Raji (cell line): ENCODE results near the gene C22orf39.

Experiments
- POLR2A ChIP-seq: IDR thresholded peaks from 2 replicates; pipeline ENCODE4 v1.6.1; 2011; ENCODE audit warnings: low read depth, low read length, control low read depth; ENCODE audit not compliant: insufficient read depth

The C22orf39 gene, protein sequence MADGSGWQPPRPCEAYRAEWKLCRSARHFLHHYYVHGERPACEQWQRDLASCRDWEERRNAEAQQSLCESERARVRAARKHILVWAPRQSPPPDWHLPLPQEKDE

GRCh38 chr22:19447330-19448075 lies at the start of gene C22orf39:
TSS of gene C22orf39 (minus strand) at chr22:19447711. CDS start at chr22:19447688, 23 bp downstream.
- TF ChIP-seq POLR2A = peak; percentile 79

DNA sequence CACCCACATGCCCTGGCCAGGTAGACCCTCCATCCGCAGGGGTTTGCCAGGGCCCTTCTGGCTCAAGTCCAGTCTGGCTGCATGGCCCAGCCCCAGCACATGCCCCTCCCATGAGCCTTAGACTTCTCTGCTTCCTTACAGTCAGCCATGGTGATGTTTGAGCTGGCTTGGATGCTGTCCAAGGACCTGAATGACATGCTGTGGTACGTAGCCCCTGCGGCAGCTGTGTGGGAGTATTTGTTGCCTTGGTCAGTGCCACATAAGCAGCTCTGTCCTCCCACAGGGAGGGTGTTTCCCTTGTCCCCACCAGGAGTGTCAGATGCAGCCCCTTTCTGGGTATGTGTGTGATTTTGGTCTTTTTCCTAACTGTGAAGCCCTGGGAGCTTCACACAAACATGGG lies 49.7 kb upstream of the C22orf39 start:
- TF ChIP-seq POLR2A = no peak

DNA sequence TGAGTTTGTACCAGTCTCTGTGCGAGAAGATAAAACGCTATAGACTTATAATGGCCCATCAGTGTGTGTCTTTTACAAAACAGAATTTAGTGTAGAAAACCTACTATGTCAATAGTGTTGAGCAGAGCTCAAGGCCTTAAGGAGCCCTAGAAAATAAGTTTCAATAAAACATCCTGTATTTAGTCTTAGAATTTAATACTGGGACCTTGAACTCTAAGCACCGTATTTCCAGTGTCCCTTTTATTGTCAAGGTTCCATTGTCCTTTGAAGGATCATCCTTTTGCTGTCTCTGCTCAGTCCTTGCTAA lies 48.8 kb upstream of the C22orf39 start:
- TF ChIP-seq POLR2A = no peak

GRCh38 chr22:19495562-19496323 lies 48.2 kb upstream of the C22orf39 start:
- no peak for TF ChIP-seq POLR2A

DNA sequence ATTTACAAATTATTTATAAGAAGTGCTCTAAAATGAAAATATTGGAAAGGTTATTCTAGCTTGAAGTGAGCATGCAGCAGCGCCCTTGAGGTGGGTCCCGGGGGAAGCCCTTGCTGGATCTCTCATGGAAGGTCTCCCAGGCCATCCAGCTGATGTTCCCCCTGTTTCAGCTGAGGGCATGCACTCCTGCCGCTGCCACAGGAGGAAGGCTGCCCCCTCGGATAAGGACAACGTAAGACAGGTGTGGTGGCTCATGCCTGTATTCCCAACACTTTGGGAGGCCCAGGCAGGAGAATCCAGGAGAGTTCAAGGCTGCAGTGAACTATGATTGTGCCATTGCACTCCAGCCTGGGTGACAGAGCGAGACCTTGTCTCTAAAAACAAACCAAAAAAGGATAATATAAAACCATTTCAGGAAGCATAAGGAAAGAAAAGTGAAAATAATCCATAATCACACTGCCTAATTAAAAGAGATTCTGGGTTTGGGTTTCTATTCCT lies 47.2 kb upstream of the C22orf39 start:
- no peak for TF ChIP-seq POLR2A

- TF ChIP-seq POLR2A = no peak
These were observed 46.6 kb upstream of the C22orf39 start for GRCh38 chr22:19494001-19494560.

GRCh38 chr22:19492504-19493174 lies 45.1 kb upstream of the C22orf39 start:
- no peak for TF ChIP-seq POLR2A

GRCh38 chr22:19490628-19491230 lies 43.2 kb upstream of the C22orf39 start:
- TF ChIP-seq POLR2A = no peak

DNA sequence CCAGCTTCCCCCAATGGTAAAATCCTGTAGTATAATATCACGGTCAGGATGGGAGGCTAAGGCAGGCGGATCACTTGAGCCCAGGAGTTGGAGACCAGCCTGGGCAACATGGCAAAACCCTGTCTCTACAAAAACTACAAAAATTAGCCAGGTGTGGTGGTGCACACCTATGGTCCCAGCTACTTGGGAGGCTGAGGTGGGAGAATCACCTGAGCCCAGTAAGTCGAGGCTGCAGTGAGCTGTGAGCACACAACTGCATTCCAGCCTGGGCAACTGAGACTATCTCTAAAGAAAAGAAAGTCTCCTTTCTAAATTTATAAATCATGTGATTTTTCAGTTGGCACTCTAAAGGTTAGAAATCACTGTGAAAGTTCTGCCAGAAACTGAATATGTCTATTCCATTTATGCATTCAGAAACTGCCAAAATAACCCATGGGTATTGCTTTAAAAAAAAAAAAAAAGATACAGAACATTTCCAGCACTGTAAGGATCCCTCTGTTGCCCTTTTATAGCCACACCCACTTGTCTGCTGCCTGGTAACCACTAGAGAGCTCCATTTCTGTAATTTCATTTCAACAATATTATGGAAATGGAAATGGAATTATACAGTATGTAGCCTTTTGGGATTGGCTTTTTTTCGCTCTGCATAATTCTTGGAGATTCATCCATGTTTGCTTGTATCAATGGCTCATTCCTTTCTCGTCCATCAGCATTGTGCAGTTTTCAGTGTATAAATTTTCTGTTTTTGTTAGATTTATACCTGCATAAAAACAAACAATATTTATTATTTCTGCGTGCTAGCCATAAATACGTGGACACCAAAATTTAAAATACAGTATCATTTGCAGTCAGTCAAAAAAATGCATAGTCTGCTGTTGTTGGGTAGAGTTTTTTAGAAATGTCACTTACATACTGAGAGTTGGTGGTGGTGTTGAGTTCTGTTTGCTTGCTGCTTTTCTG lies 41.7 kb upstream of the C22orf39 start:
- TF ChIP-seq POLR2A = no peak

DNA sequence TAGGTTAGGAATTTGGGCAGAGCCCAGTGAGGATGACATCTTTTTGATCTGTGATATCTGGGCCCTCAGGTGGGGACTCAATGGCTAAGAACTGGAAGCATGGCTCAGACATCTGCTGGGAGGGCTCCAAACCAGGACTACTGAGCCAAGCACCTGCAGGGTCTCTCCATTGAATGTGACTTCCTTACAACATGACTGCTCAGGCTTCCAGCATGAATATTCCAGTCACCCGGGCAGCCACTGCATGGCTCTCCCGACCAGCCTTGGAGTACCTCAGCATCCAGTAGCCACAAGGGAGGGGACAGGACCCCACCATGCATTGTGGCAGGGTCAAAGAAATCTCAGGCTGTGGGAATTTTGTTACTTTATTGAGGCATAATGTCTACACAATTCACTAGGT lies 40.8 kb upstream of the C22orf39 start:
- TF ChIP-seq POLR2A = no peak

DNA sequence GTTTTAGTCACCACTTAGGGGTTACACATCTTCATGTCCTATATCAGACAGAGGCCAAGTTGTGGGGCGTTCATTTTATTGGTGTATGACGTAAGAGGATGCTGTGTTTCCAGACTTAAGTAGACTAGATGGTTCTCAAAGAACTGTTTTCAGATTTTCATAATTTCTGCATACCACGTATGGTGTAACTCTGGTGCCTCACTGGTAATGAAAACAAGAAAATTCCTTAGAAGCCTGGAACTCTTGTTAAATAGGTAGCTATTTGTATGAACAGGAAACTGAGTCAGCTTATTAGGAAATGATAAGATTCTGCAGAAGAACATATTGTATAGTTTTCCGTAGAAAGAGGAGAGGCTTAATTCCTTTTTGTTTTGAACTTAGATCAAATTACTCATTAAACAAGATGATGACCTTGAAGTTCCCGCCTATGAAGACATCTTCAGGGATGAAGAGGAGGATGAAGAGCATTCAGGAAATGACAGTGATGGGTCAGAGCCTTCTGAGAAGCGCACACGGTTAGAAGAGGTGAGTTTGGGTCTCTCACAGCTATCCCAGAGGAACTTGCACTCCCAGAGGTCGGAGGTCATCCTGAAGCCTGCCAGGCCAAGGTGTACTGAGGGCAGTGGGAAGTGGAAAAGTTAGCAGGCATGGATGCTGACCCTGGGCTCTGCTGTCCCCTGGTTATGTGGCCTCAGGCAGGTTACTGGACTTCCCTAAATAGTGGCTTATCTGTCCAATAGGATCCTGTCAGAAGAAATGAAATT lies 36.2 kb upstream of the C22orf39 start:
- TF ChIP-seq POLR2A = no peak

GRCh38 chr22:19482297-19482696 lies 34.8 kb upstream of the C22orf39 start:
- no peak for TF ChIP-seq POLR2A

GRCh38 chr22:19480789-19481188 lies 33.3 kb upstream of the C22orf39 start:
- TF ChIP-seq POLR2A = no peak

DNA sequence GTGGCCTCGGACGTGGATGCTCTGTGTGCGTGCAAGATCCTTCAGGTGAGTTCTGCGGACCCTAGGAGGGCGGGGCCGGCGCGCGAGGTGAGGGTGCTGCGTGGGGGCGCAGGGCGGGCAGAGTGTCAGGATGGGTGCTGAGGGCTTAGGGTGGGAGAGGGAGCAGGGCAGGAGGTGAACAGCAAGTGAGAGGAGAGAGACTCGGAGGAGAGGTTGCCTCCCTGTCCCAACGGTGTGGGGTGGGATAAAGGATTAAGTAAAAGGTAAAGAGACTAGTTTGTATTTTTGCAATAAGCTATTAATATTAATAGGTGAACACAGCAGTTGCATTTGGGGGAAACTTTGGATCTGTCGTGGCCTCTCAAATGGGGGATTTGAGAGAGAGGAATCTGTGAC lies 32.7 kb upstream of the C22orf39 start:
- no peak for TF ChIP-seq POLR2A
